HEK293 (cell line): ENCODE data around the gene ZNF488.

Experiments
- ATF2 ChIP-seq: fragments of 450-650 bp; formaldehyde crosslinking; IDR thresholded peaks from 2 replicates; pipeline ENCODE4 v1.5.1; 2016; ENCODE audit warnings: missing biosample characterization, missing genetic modification characterization, low read depth
- BCL11A ChIP-seq: fragments of 450-650 bp; formaldehyde crosslinking; IDR thresholded peaks from 2 replicates; pipeline ENCODE4 v1.5.1; 2016; ENCODE audit warnings: low read depth, missing biosample characterization, missing genetic modification characterization
- KLF16 ChIP-seq: fragments of 450-650 bp; formaldehyde crosslinking; IDR thresholded peaks from 2 replicates; pipeline ENCODE4 v1.5.1; 2017; ENCODE audit warnings: missing biosample characterization, missing genetic modification characterization
- TRIM28 ChIP-seq: IDR thresholded peaks from 2 replicates; pipeline ENCODE4 v1.6.1; 2011; ENCODE audit warnings: low read length, control low read depth, borderline replicate concordance
- ZNF529 ChIP-seq: fragments of 450-650 bp; formaldehyde crosslinking; IDR thresholded peaks from 2 replicates; pipeline ENCODE4 v1.5.1; 2017; ENCODE audit warnings: missing genetic modification characterization, missing biosample characterization; ENCODE audit not compliant: insufficient replicate concordance
- ZNF600 ChIP-seq: fragments of 450-650 bp; formaldehyde crosslinking; IDR thresholded peaks from 2 replicates; pipeline ENCODE4 v1.5.1; 2016; ENCODE audit warnings: missing biosample characterization, missing genetic modification characterization
- ZNF621 ChIP-seq: fragments of 450-650 bp; formaldehyde crosslinking; IDR thresholded peaks from 2 replicates; pipeline ENCODE4 v1.5.1; 2017; ENCODE audit warnings: missing biosample characterization, missing genetic modification characterization
- ZXDB ChIP-seq: fragments of 450-650 bp; formaldehyde crosslinking; IDR thresholded peaks from 2 replicates; pipeline ENCODE4 v1.5.1; 2016; ENCODE audit warnings: missing biosample characterization, missing genetic modification characterization
- TF ChIP-seq, protein P1 (sequence below): fragments of 450-650 bp; formaldehyde crosslinking; IDR thresholded peaks from 2 replicates; pipeline ENCODE4 v1.5.1; 2016; ENCODE audit warnings: missing biosample characterization, missing genetic modification characterization
- TF ChIP-seq, protein P2 (sequence below): fragments of 450-650 bp; formaldehyde crosslinking; conservative IDR thresholded peaks from 2 replicates; pipeline ENCODE4 v1.5.1; 2016; ENCODE audit warnings: low read depth, missing biosample characterization, missing genetic modification characterization

DNA sequence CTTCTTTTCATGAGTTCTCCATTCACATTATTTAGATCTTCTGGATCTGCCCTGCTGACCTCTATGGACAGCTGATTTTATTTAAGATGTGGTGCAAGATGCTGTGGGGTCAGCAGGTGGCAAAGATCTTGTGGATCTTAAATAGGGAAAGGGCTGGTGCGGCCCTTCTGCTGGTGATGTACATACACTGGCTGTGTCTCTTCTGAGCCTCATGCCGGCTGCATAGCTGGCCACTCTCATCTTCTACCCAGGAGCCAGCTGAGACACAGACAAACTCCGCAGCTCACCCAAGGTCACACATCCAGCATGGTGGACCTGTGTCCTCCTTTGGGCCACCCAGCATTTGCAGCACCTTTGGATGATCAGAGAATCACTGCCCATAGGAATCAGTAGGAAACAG lies 26.2 kb downstream of the ZNF488 start:
- TF ChIP-seq, protein P1, sequence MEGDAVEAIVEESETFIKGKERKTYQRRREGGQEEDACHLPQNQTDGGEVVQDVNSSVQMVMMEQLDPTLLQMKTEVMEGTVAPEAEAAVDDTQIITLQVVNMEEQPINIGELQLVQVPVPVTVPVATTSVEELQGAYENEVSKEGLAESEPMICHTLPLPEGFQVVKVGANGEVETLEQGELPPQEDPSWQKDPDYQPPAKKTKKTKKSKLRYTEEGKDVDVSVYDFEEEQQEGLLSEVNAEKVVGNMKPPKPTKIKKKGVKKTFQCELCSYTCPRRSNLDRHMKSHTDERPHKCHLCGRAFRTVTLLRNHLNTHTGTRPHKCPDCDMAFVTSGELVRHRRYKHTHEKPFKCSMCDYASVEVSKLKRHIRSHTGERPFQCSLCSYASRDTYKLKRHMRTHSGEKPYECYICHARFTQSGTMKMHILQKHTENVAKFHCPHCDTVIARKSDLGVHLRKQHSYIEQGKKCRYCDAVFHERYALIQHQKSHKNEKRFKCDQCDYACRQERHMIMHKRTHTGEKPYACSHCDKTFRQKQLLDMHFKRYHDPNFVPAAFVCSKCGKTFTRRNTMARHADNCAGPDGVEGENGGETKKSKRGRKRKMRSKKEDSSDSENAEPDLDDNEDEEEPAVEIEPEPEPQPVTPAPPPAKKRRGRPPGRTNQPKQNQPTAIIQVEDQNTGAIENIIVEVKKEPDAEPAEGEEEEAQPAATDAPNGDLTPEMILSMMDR (tag by site-specific recombination): no peak
- TF ChIP-seq TRIM28 (no peak), BCL11A (no peak), ZNF600 (tag by site-specific recombination) (no peak), ZNF621 (tag by site-specific recombination) (no peak), ZXDB (no peak), ATF2 (tag by site-specific recombination) (no peak), KLF16 (no peak), ZNF529 (tag by site-specific recombination) (no peak)
- TF ChIP-seq, protein P2, sequence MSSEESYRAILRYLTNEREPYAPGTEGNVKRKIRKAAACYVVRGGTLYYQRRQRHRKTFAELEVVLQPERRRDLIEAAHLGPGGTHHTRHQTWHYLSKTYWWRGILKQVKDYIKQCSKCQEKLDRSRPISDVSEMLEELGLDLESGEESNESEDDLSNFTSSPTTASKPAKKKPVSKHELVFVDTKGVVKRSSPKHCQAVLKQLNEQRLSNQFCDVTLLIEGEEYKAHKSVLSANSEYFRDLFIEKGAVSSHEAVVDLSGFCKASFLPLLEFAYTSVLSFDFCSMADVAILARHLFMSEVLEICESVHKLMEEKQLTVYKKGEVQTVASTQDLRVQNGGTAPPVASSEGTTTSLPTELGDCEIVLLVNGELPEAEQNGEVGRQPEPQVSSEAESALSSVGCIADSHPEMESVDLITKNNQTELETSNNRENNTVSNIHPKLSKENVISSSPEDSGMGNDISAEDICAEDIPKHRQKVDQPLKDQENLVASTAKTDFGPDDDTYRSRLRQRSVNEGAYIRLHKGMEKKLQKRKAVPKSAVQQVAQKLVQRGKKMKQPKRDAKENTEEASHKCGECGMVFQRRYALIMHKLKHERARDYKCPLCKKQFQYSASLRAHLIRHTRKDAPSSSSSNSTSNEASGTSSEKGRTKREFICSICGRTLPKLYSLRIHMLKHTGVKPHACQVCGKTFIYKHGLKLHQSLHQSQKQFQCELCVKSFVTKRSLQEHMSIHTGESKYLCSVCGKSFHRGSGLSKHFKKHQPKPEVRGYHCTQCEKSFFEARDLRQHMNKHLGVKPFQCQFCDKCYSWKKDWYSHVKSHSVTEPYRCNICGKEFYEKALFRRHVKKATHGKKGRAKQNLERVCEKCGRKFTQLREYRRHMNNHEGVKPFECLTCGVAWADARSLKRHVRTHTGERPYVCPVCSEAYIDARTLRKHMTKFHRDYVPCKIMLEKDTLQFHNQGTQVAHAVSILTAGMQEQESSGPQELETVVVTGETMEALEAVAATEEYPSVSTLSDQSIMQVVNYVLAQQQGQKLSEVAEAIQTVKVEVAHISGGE (tag by site-specific recombination): no peak
